SK-N-SH (cell line): ENCODE measurements around the gene RS1. TPM values are rescaled to one million over a fixed set of nuclear protein-coding genes. Genes with fewer than 3 reads are reported as not detected.

Experiments used
- CTCF ChIA-PET: fragments of 300-600, 350-600 bp; formaldehyde crosslinking; extraction: SDS; loops from one replicate; lab custom pipeline; 2021; lab: Yijun Ruan, JAX
- POLR2A ChIA-PET: fragments of 350-600 bp; sonication (Branson Sonifier 250); formaldehyde crosslinking; extraction: SDS; loops from one replicate; lab custom pipeline; 2020; ENCODE audit warnings: antibody characterized with exemption, inconsistent platforms; lab: Yijun Ruan, JAX
- DNase-seq: peaks from one replicate; pipeline ENCODE4 v3.0.0; 2012
- H2AFZ ChIP-seq: fragments of 200-600 bp; sonication (generic); 2 replicates; pipeline ENCODE4 v1.8.1; 2016; ENCODE audit warnings: antibody characterized with exemption, mild to moderate bottlenecking, low read depth
- H3F3A ChIP-seq: fragments of 200-600 bp; sonication (generic); replicated peaks from 2 replicates; pipeline ENCODE3; 2016; ENCODE audit warnings: antibody characterized with exemption, mild to moderate bottlenecking; ENCODE audit not compliant: insufficient read depth
- H3K27ac ChIP-seq, 2 experiments: fragments of 200-500 bp in 1 of 2; fragments of 200-600 bp in 1 of 2; sonication (Bioruptor generic) in 1 of 2; sonication (generic), shearing (Covaris generic) in 1 of 2; 2 replicates each; pipeline versions ENCODE4 v1.5.1 to v1.6.1; 2014 to 2016; ENCODE audit warnings: low read depth in 2 of 2, inconsistent platforms in 1 of 2, low read length in 1 of 2, mild to moderate bottlenecking in 1 of 2, mixed read lengths in 1 of 2
- H3K27me3 ChIP-seq: fragments of 200-600 bp; sonication (generic), shearing (Covaris generic); 2 replicates; pipeline ENCODE4 v1.6.1; 2016; ENCODE audit warnings: mixed run types; ENCODE audit not compliant: insufficient read depth
- H3K36me3 ChIP-seq, 2 experiments: fragments of 200-500 bp in 1 of 2; fragments of 200-600 bp in 1 of 2; sonication (Bioruptor generic) in 1 of 2; sonication (generic) in 1 of 2; replicated peaks in 1 of 2; 2 replicates each; pipeline versions ENCODE3 to v1.5.1; 2014 to 2016; ENCODE audit warnings: low read length in 1 of 2, mild to moderate bottlenecking in 1 of 2; ENCODE audit not compliant: insufficient read depth in 2 of 2, control insufficient read depth in 1 of 2
- H3K4me1 ChIP-seq, 2 experiments: fragments of 200-500 bp in 1 of 2; fragments of 200-600 bp in 1 of 2; sonication (Bioruptor generic) in 1 of 2; sonication (generic), shearing (Covaris generic) in 1 of 2; 2 replicates each; pipeline versions ENCODE4 v1.5.1 to v1.6.1; 2014 to 2016; ENCODE audit warnings: low read depth in 1 of 2, low read length in 1 of 2, mixed run types in 1 of 2; ENCODE audit not compliant: insufficient read depth in 2 of 2, control insufficient read depth in 1 of 2
- H3K4me2 ChIP-seq: fragments of 200-600 bp; sonication (generic), shearing (Covaris generic); 2 replicates; pipeline ENCODE4 v1.6.1; 2017; ENCODE audit warnings: mixed run types
- H3K4me3 ChIP-seq, 2 experiments: fragments of 200-500 bp in 1 of 2; fragments of 200-600 bp in 1 of 2; sonication (Bioruptor generic) in 1 of 2; sonication (generic), shearing (Covaris generic) in 1 of 2; 2 replicates each; pipeline versions ENCODE4 v1.5.1 to v1.8.1; 2014 to 2016; ENCODE audit warnings: low read depth in 2 of 2, inconsistent platforms in 1 of 2, low read length in 1 of 2, mild to moderate bottlenecking in 1 of 2, mixed read lengths in 1 of 2, moderate library complexity in 1 of 2
- H3K79me2 ChIP-seq: fragments of 200-600 bp; sonication (generic); 2 replicates; pipeline ENCODE4 v1.8.1; 2017; ENCODE audit warnings: mild to moderate bottlenecking; ENCODE audit not compliant: insufficient read depth
- H3K9ac ChIP-seq: fragments of 200-600 bp; sonication (generic); 2 replicates; pipeline ENCODE4 v1.6.1; 2017; ENCODE audit warnings: mixed run types
- H3K9me2 ChIP-seq: fragments of 200-600 bp; sonication (generic); 2 replicates; pipeline ENCODE4 v1.6.1; 2017; ENCODE audit warnings: mixed run types
- H3K9me3 ChIP-seq: fragments of 200-600 bp; sonication (generic); 2 replicates; pipeline ENCODE4 v1.6.1; 2017; ENCODE audit warnings: mixed run types, mild to moderate bottlenecking, moderate library complexity
- H4K20me1 ChIP-seq: fragments of 200-600 bp; sonication (generic); 2 replicates; pipeline ENCODE4 v1.6.1; 2017; ENCODE audit warnings: mild to moderate bottlenecking, mixed run types; ENCODE audit not compliant: insufficient read depth
- ELF1 ChIP-seq: IDR thresholded peaks from 2 replicates; pipeline ENCODE4 v1.4.0; 2012
- EZH2phosphoT487 ChIP-seq: fragments of 200-600 bp; sonication (generic); IDR thresholded peaks from 2 replicates; pipeline ENCODE4 v1.6.1; 2017; ENCODE audit warnings: low read depth, mixed run types, mild to moderate bottlenecking, antibody characterized with exemption, moderate library complexity, borderline replicate concordance
- MXI1 ChIP-seq: IDR thresholded peaks from 2 replicates; pipeline ENCODE4 v1.6.1; 2012; ENCODE audit warnings: mild to moderate bottlenecking, low read depth, low read length, improper control_type of control experiment
- NFIC ChIP-seq: IDR thresholded peaks from 2 replicates; pipeline ENCODE4 v1.4.0; 2012; ENCODE audit warnings: borderline replicate concordance
- RAD21 ChIP-seq: IDR thresholded peaks from 2 replicates; pipeline ENCODE4 v1.6.1; 2012; ENCODE audit warnings: mild to moderate bottlenecking, low read length
- TAF1 ChIP-seq: IDR thresholded peaks from 2 replicates; pipeline ENCODE4 v1.6.1; 2012; ENCODE audit warnings: low read depth, mild to moderate bottlenecking, low read length, moderate library complexity, borderline replicate concordance
- TCF12 ChIP-seq: IDR thresholded peaks from 2 replicates; pipeline ENCODE4 v1.4.0; 2012
- TEAD4 ChIP-seq: IDR thresholded peaks from 2 replicates; pipeline ENCODE4 v1.4.0; 2012; ENCODE audit warnings: mild to moderate bottlenecking, borderline replicate concordance; ENCODE audit not compliant: insufficient read depth
- USF2 ChIP-seq: fragments of 150-350 bp; IDR thresholded peaks from 2 replicates; pipeline ENCODE4 v1.6.1; 2017; ENCODE audit warnings: antibody characterized with exemption, low read length, low read depth, borderline replicate concordance
- YY1 ChIP-seq: IDR thresholded peaks from 2 replicates; pipeline ENCODE4 v1.4.0; 2012; ENCODE audit warnings: low read depth, mild to moderate bottlenecking
- WGBS: methylation state at CpG from one replicate; pipeline ENCODE4 v1.1.6; 2017; ENCODE audit warnings: low lambda C conversion rate; 5-methylcytosine and 5-hydroxymethylcytosine counted together
- polyA plus RNA-seq, 3 experiments: library from polyadenylated mRNA; depleted of rRNA; stranded (reverse); fragments of >200 nt; gene quantifications; 2 replicates each; pipeline ENCODE4 v1.2.3, GENCODE V29; 2012
- TF ChIP-seq, protein P1 (sequence below): IDR thresholded peaks from 2 replicates; pipeline ENCODE4 v1.4.0; 2012; ENCODE audit warnings: low read depth, borderline replicate concordance
- TF ChIP-seq, protein P2 (sequence below): IDR thresholded peaks from 2 replicates; pipeline ENCODE4 v1.4.0; 2012; ENCODE audit warnings: low read depth, borderline replicate concordance
- TF ChIP-seq, protein P3 (sequence below): IDR thresholded peaks from 2 replicates; pipeline ENCODE4 v1.4.0; 2012; ENCODE audit warnings: low read depth
- TF ChIP-seq, protein P4 (sequence below): IDR thresholded peaks from 2 replicates; pipeline ENCODE4 v1.6.1; 2012; ENCODE audit warnings: mild to moderate bottlenecking, low read depth, low read length, moderate library complexity

RS1 gene
- polyA plus RNA-seq, 1 of the 3 experiments (the other 2 are of a cell fraction), result not detected

DNA sequence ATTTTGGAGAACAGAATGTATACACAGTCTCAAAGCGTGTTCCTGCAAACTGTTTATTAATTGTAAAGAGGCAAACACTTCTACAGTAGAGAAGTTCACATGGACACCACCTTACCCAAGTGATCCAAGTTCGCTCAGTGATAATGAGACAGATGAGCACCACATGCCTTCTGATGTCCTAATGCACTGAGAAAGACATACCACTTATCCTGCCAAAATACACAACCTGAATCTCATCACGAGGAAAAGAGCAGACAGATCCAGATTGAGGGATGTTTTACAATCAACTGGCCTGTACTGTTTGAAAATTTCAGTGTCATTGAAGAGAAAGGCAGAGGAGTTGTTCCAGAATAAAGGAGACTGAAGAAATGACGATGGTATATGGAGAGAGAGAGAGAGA lies 47.9 kb upstream of the RS1 start:
- no peak overlapping the region for H3K4me3 ChIP-seq
- no peaks in the 10 kb centered on the region for H3K9me2 ChIP-seq
- 42% methylated on average over 4 of the region's 4 CpGs for WGBS
- no peak for TF ChIP-seq TAF1
- no peak for TF ChIP-seq USF2
- TF ChIP-seq, protein P1, sequence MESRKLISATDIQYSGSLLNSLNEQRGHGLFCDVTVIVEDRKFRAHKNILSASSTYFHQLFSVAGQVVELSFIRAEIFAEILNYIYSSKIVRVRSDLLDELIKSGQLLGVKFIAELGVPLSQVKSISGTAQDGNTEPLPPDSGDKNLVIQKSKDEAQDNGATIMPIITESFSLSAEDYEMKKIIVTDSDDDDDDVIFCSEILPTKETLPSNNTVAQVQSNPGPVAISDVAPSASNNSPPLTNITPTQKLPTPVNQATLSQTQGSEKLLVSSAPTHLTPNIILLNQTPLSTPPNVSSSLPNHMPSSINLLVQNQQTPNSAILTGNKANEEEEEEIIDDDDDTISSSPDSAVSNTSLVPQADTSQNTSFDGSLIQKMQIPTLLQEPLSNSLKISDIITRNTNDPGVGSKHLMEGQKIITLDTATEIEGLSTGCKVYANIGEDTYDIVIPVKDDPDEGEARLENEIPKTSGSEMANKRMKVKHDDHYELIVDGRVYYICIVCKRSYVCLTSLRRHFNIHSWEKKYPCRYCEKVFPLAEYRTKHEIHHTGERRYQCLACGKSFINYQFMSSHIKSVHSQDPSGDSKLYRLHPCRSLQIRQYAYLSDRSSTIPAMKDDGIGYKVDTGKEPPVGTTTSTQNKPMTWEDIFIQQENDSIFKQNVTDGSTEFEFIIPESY, result no peak
- TF ChIP-seq TCF12, result no peak
- TF ChIP-seq, protein P2, sequence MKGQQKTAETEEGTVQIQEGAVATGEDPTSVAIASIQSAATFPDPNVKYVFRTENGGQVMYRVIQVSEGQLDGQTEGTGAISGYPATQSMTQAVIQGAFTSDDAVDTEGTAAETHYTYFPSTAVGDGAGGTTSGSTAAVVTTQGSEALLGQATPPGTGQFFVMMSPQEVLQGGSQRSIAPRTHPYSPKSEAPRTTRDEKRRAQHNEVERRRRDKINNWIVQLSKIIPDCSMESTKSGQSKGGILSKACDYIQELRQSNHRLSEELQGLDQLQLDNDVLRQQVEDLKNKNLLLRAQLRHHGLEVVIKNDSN, result no peak
- TF ChIP-seq, protein P3, sequence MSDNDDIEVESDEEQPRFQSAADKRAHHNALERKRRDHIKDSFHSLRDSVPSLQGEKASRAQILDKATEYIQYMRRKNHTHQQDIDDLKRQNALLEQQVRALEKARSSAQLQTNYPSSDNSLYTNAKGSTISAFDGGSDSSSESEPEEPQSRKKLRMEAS, result no peak
- no peak for TF ChIP-seq RAD21
- TF ChIP-seq MXI1, result no peak
- TF ChIP-seq YY1, result no peak
- no peak for TF ChIP-seq EZH2phosphoT487
- TF ChIP-seq, protein P4, sequence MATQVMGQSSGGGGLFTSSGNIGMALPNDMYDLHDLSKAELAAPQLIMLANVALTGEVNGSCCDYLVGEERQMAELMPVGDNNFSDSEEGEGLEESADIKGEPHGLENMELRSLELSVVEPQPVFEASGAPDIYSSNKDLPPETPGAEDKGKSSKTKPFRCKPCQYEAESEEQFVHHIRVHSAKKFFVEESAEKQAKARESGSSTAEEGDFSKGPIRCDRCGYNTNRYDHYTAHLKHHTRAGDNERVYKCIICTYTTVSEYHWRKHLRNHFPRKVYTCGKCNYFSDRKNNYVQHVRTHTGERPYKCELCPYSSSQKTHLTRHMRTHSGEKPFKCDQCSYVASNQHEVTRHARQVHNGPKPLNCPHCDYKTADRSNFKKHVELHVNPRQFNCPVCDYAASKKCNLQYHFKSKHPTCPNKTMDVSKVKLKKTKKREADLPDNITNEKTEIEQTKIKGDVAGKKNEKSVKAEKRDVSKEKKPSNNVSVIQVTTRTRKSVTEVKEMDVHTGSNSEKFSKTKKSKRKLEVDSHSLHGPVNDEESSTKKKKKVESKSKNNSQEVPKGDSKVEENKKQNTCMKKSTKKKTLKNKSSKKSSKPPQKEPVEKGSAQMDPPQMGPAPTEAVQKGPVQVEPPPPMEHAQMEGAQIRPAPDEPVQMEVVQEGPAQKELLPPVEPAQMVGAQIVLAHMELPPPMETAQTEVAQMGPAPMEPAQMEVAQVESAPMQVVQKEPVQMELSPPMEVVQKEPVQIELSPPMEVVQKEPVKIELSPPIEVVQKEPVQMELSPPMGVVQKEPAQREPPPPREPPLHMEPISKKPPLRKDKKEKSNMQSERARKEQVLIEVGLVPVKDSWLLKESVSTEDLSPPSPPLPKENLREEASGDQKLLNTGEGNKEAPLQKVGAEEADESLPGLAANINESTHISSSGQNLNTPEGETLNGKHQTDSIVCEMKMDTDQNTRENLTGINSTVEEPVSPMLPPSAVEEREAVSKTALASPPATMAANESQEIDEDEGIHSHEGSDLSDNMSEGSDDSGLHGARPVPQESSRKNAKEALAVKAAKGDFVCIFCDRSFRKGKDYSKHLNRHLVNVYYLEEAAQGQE, result no peak
- TF ChIP-seq TEAD4, result no peak
- TF ChIP-seq NFIC, result no peak
- TF ChIP-seq ELF1, result no peak
- H2AFZ ChIP-seq, result no peak overlapping the region
- no peak overlapping the region; a peak in 1 of 4 replicates for H3K27ac ChIP-seq
- no peaks in the 10 kb centered on the region for H3K36me3 ChIP-seq
- POLR2A ChIA-PET, result no interaction called here
- CTCF ChIA-PET, result no interaction called here
- H4K20me1 ChIP-seq, result no peaks in the 10 kb centered on the region
- H3K79me2 ChIP-seq, result no peaks in the 10 kb centered on the region
- no peaks in the 10 kb centered on the region for H3K9me3 ChIP-seq
- no peaks in the 10 kb centered on the region for H3F3A ChIP-seq
- no peak for DNase-seq
- H3K27me3 ChIP-seq, result no peaks in the 10 kb centered on the region
- H3K9ac ChIP-seq, result no peak overlapping the region
- H3K4me2 ChIP-seq, result no peak overlapping the region
- peaks cover 0 to 6% of the 10 kb centered on the region in 2 experiments; a peak in 2 of 4 replicates for H3K4me1 ChIP-seq
